Fibroblast of skin of left quadriceps (primary cell): ENCODE data around the gene GLYR1.
A peak's percentile ranks its signal among the peaks of the same experiment; 100 is the strongest.

Experiments used
- DNase-seq, 2 experiments: peaks; one replicate each; pipeline ENCODE4 v3.0.0-alpha.2; 2013; ENCODE audit warnings: low read depth in 2 of 2

GLYR1 gene

GRCh38 chr16:4850211-4850610 lies 3.1 kb upstream of the GLYR1 start:
- no peak for DNase-seq

GRCh38 chr16:4847774-4848587 lies 893 bp upstream of the GLYR1 start:
- peak; percentile 15 to 23 for DNase-seq

- DNase-seq = no peak
Measured at GRCh38 chr16:4846503-4846900, 586 bp downstream of the GLYR1 start.

GRCh38 chr16:4840984-4841383 lies 6.1 kb downstream of the GLYR1 start:
- no peak for DNase-seq

- no peak for DNase-seq
Measured at GRCh38 chr16:4839942-4840341, 7.1 kb downstream of the GLYR1 start.

- DNase-seq = no peak
Measured at GRCh38 chr16:4837733-4838501, 9.2 kb downstream of the GLYR1 start.

- no peak for DNase-seq
Measured at GRCh38 chr16:4836727-4837126, 10.4 kb downstream of the GLYR1 start.

- no peak for DNase-seq
Measured at GRCh38 chr16:4833584-4833983, 13.5 kb downstream of the GLYR1 start.

- DNase-seq = no peak
Measured at GRCh38 chr16:4832698-4833343, 14.3 kb downstream of the GLYR1 start.

GRCh38 chr16:4831616-4832015 lies 15.5 kb downstream of the GLYR1 start:
- no peak for DNase-seq

GRCh38 chr16:4830408-4830807 lies 16.7 kb downstream of the GLYR1 start:
- no peak for DNase-seq

- no peak for DNase-seq
Measured at GRCh38 chr16:4828567-4829321, 18.3 kb downstream of the GLYR1 start.

- DNase-seq = no peak
Measured at GRCh38 chr16:4826980-4827379, 20.1 kb downstream of the GLYR1 start.

GRCh38 chr16:4826526-4826925 lies 20.6 kb downstream of the GLYR1 start:
- no peak for DNase-seq

GRCh38 chr16:4825196-4825595 lies 21.9 kb downstream of the GLYR1 start:
- no peak for DNase-seq

- no peak for DNase-seq
Measured at GRCh38 chr16:4820652-4821051, 26.4 kb downstream of the GLYR1 start.

GRCh38 chr16:4814542-4815173 lies 32.4 kb downstream of the GLYR1 start:
- no peak for DNase-seq

GRCh38 chr16:4814046-4814445 lies 33.0 kb downstream of the GLYR1 start:
- no peak for DNase-seq

- DNase-seq = no peak
Measured at GRCh38 chr16:4813251-4814003, 33.7 kb downstream of the GLYR1 start.

GRCh38 chr16:4811773-4812172 lies 35.3 kb downstream of the GLYR1 start:
- no peak for DNase-seq

- DNase-seq = no peak
Measured at GRCh38 chr16:4811242-4811641, 35.8 kb downstream of the GLYR1 start.
